Naive thymus-derived CD8-positive, alpha-beta T cell (primary cell): Measurements from ENCODE around the gene CCNYL1. TPM values are rescaled to one million over a fixed set of nuclear protein-coding genes. Genes with fewer than 3 reads are reported as not detected.

Experiments
- ATAC-seq, 2 donors: fragments of 150-1000 bp; cut with Tn5 transposase in 1 of 2; sonication (Bioruptor Pico), chemical (Tn5 transposase) in 1 of 2; 1 replicate in 1 of 2; 2 replicates in 1 of 2; pipeline ENCODE4 v1.10.0; 2021; ENCODE audit warnings: mild to moderate bottlenecking in 2 of 2, moderate library complexity in 2 of 2
- POLR2A ChIA-PET: fragments of 350-600 bp; sonication (Branson Sonifier 250); formaldehyde crosslinking; loops from one replicate; lab custom pipeline; 2021; ENCODE audit warnings: antibody characterized with exemption; lab: Charles Lee
- DNase-seq, 10 donors: peaks; one replicate each; pipeline versions ENCODE4 v3.0.0 to v3.0.0-alpha.2; 2020 to 2022
- H3K27ac Mint-ChIP-seq, 10 donors: one replicate each; pipeline ENCODE4 v1.8.0; 2020 to 2022; ENCODE audit warnings: mild to moderate bottlenecking in 10 of 10, mixed read lengths in 10 of 10, moderate library complexity in 4 of 10, inconsistent platforms in 1 of 10
- H3K27me3 Mint-ChIP-seq, 5 donors: one replicate each; pipeline ENCODE4 v1.8.0; 2021 to 2022; ENCODE audit warnings: mixed read lengths in 5 of 5
- H3K36me3 Mint-ChIP-seq, 3 donors: one replicate each; pipeline ENCODE4 v1.8.0; 2020 to 2022; ENCODE audit warnings: mixed read lengths in 3 of 3, mild to moderate bottlenecking in 2 of 3, inconsistent platforms in 1 of 3
- H3K4me1 Mint-ChIP-seq, 4 donors: one replicate each; pipeline ENCODE4 v1.8.0; 2021 to 2022; ENCODE audit warnings: mixed read lengths in 4 of 4
- H3K4me3 Mint-ChIP-seq, 10 donors: one replicate each; pipeline ENCODE4 v1.8.0; 2020 to 2022; ENCODE audit warnings: mild to moderate bottlenecking in 10 of 10, mixed read lengths in 10 of 10, moderate library complexity in 6 of 10, inconsistent platforms in 1 of 10
- H3K9me3 Mint-ChIP-seq, 9 donors: one replicate each; pipeline ENCODE4 v1.8.0; 2020 to 2022; ENCODE audit warnings: mixed read lengths in 9 of 9, mild to moderate bottlenecking in 3 of 9, inconsistent platforms in 1 of 9, moderate library complexity in 1 of 9
- polyA plus RNA-seq, 3 donors: library from polyadenylated mRNA; unstranded; fragments of 300-500 nt; fragmentation: Illumina TruSeq; gene quantifications; one replicate each; pipeline ENCODE4 v1.2.3, GENCODE V29; 2021
- total RNA-seq, 8 experiments: library from RNA in 2 of 8; stranded (reverse) in 2 of 8; gene quantifications; one replicate each; pipeline ENCODE4 v1.2.3 and lab custom pipeline; 2021 to 2026

Gene CCNYL1
- total and polyA plus RNA-seq, 5 experiments from 2014 or later: 1.2 to 14.3 (median 2.1) TPM

- Mint-ChIP-seq H3K36me3 (no peaks in the 10 kb centered on the region), H3K4me3 (no peak overlapping the region), H3K4me1 (peaks cover 0 to 3% (median 0%) of the 10 kb centered on the region in 4 donors), H3K27ac (no peak overlapping the region), H3K9me3 (no peaks in the 10 kb centered on the region), H3K27me3 (peaks cover 7 to 12% (median 11%) of the 10 kb centered on the region in 5 donors)
- DNase-seq: no peak
- ATAC-seq: no peak
- POLR2A ChIA-PET: no interaction called here
Measured at GRCh38 chr2:207791579-207792243, 80.3 kb downstream of the CCNYL1 start.

GRCh38 chr2:207792244-207792785 lies 80.9 kb downstream of the CCNYL1 start:
- Mint-ChIP-seq H3K36me3 (no peaks in the 10 kb centered on the region), H3K9me3 (no peaks in the 10 kb centered on the region), H3K4me1 (peaks cover 0 to 3% (median 0%) of the 10 kb centered on the region in 4 donors), H3K27ac (no peak overlapping the region), H3K4me3 (no peak overlapping the region), H3K27me3 (peaks cover 7 to 12% (median 11%) of the 10 kb centered on the region in 5 donors)
- POLR2A ChIA-PET: interaction anchor here (0.7 kb wide), 1 partner anchor 10 kb away, joined by 7 read pairs; no protein-coding TSS in a partner anchor
- ATAC-seq: no peak
- DNase-seq: no peak

- H3K27ac Mint-ChIP-seq: no peak overlapping the region
- POLR2A ChIA-PET: no interaction called here
- H3K27me3 Mint-ChIP-seq: peaks cover under 1 to 8% (median 2%) of the 10 kb centered on the region in 5 donors
- H3K4me1 Mint-ChIP-seq: peaks cover 0 to 3% (median under 1%) of the 10 kb centered on the region in 4 donors
- ATAC-seq (no peak), DNase-seq (no peak)
- no peak overlapping the region for H3K4me3 Mint-ChIP-seq
- no peaks in the 10 kb centered on the region for H3K9me3 Mint-ChIP-seq
- H3K36me3 Mint-ChIP-seq: no peaks in the 10 kb centered on the region
Measured at GRCh38 chr2:207796585-207797350, 85.3 kb downstream of the CCNYL1 start.

- H3K4me3 Mint-ChIP-seq: no peak overlapping the region
- H3K36me3 Mint-ChIP-seq: no peaks in the 10 kb centered on the region
- ATAC-seq (no peak), DNase-seq (no peak)
- H3K9me3 Mint-ChIP-seq: no peaks in the 10 kb centered on the region
- POLR2A ChIA-PET: interaction anchor here (0.7 kb wide), 1 partner anchor 102 kb away, joined by 3 read pairs; no protein-coding TSS in a partner anchor
- no peak overlapping the region for H3K27ac Mint-ChIP-seq
- no peaks in the 10 kb centered on the region for H3K27me3 Mint-ChIP-seq
- H3K4me1 Mint-ChIP-seq: peaks cover 0 to 1% (median 0%) of the 10 kb centered on the region in 4 donors
Measured at GRCh38 chr2:207801259-207801658, 89.8 kb downstream of the CCNYL1 start.

GRCh38 chr2:207802650-207803049 lies 91.2 kb downstream of the CCNYL1 start:
- DNase-seq: no peak
- H3K9me3 Mint-ChIP-seq: no peaks in the 10 kb centered on the region
- H3K36me3 Mint-ChIP-seq: no peaks in the 10 kb centered on the region

More at GRCh38 chr2:207802650-207803049, 91.2 kb downstream of the CCNYL1 start:
- peaks cover 0 to 3% (median 0%) of the 10 kb centered on the region in 5 donors for H3K27me3 Mint-ChIP-seq
- no peak overlapping the region for H3K27ac Mint-ChIP-seq
- H3K4me3 Mint-ChIP-seq: no peak overlapping the region
- ATAC-seq: no peak
- peaks cover 0 to 1% (median 0%) of the 10 kb centered on the region in 4 donors for H3K4me1 Mint-ChIP-seq
- POLR2A ChIA-PET: no interaction called here

Other genes starting within 250 kb of the CCNYL1 start
- gene CREB1, start 181.7 kb upstream of the CCNYL1 start, total RNA-seq: 100 to 1,000 TPM; 135 to 149 TPM
- gene CREB1, start 181.7 kb upstream of the CCNYL1 start, polyA plus RNA-seq: 10 to 100 TPM; 58.5 to 71.4 (median 63.3) TPM
- 10 to 100 TPM; 29.6 to 29.9 TPM for gene METTL21A, start 86.2 kb upstream of the CCNYL1 start, total RNA-seq
- 10 to 100 TPM; 34.2 to 50.4 (median 39.4) TPM for gene METTL21A, start 86.2 kb upstream of the CCNYL1 start, polyA plus RNA-seq
- under 1 TPM; 0.27 to 0.39 TPM for gene FZD5, start 58.3 kb downstream of the CCNYL1 start, total RNA-seq
- under 1 TPM in 2 of 3 donors, not detected in 1; 0.02 to 0.13 TPM for gene FZD5, start 58.3 kb downstream of the CCNYL1 start, polyA plus RNA-seq